DOHH2 (cell line): ENCODE measurements around the gene DENND1A.

ENCODE experiments used
- H3F3A ChIP-seq: fragments of 200-600 bp; sonication (generic), shearing (Covaris generic); 2 replicates; pipeline ENCODE4 v1.6.0; 2016; ENCODE audit warnings: antibody characterized with exemption, mild to moderate bottlenecking; ENCODE audit not compliant: control insufficient read depth, insufficient read depth
- H3K27ac ChIP-seq: fragments of 200-600 bp; sonication (generic); 2 replicates; pipeline ENCODE4 v1.5.1; 2014; ENCODE audit warnings: low read depth, mild to moderate bottlenecking, low read length, moderate library complexity
- H3K27me3 ChIP-seq: fragments of 200-600 bp; sonication (generic); 2 replicates; pipeline ENCODE4 v1.6.1; 2014; ENCODE audit warnings: mild to moderate bottlenecking, low read length, mixed read lengths; ENCODE audit not compliant: control insufficient read depth
- H3K36me3 ChIP-seq: fragments of 200-600 bp; sonication (generic); 2 replicates; pipeline ENCODE4 v1.6.1; 2014; ENCODE audit warnings: mild to moderate bottlenecking, low read length, moderate library complexity, mixed read lengths; ENCODE audit not compliant: control insufficient read depth
- H3K4me1 ChIP-seq: fragments of 200-600 bp; sonication (generic); 2 replicates; pipeline ENCODE4 v1.6.1; 2014; ENCODE audit warnings: mild to moderate bottlenecking, low read length, mixed read lengths; ENCODE audit not compliant: control insufficient read depth
- H3K4me2 ChIP-seq: fragments of 200-600 bp; sonication (generic); 2 replicates; pipeline ENCODE4 v1.6.0; 2014; ENCODE audit warnings: mild to moderate bottlenecking, low read length, moderate library complexity
- H3K4me3 ChIP-seq: fragments of 200-600 bp; sonication (generic); 2 replicates; pipeline ENCODE4 v1.5.1; 2014; ENCODE audit warnings: mild to moderate bottlenecking, low read length, mixed read lengths
- H3K79me2 ChIP-seq: fragments of 200-600 bp; sonication (generic); 2 replicates; pipeline ENCODE4 v1.6.1; 2014; ENCODE audit warnings: mild to moderate bottlenecking, low read length, mixed read lengths; ENCODE audit not compliant: control insufficient read depth
- H3K9me2 ChIP-seq: fragments of 200-600 bp; sonication (generic); replicated peaks from 2 replicates; pipeline ENCODE4 v1.6.1; 2014; ENCODE audit warnings: mild to moderate bottlenecking, low read length, mixed read lengths; ENCODE audit not compliant: control insufficient read depth
- H3K9me3 ChIP-seq: fragments of 200-600 bp; sonication (generic); 2 replicates; pipeline ENCODE4 v1.6.1; 2014; ENCODE audit warnings: antibody characterized with exemption, low read length, mixed read lengths; ENCODE audit not compliant: control insufficient read depth, insufficient read depth
- H4K20me1 ChIP-seq: fragments of 200-600 bp; sonication (generic); 2 replicates; pipeline ENCODE4 v1.6.0; 2014; ENCODE audit warnings: low read depth, mild to moderate bottlenecking, antibody characterized with exemption, low read length, moderate library complexity; ENCODE audit not compliant: control insufficient read depth, insufficient read depth
- EZH2phosphoT487 ChIP-seq: fragments of 200-600 bp; sonication (generic); IDR thresholded peaks from 2 replicates; pipeline ENCODE4 v1.6.1; 2017; ENCODE audit warnings: borderline replicate concordance, mild to moderate bottlenecking, antibody characterized with exemption, low read length, moderate library complexity, mixed read lengths
- TF ChIP-seq, protein P1 (sequence below): fragments of 200-600 bp; sonication (generic); IDR thresholded peaks from one replicate; pipeline ENCODE4 v1.5.1; 2014; ENCODE audit warnings: antibody characterized with exemption, mild to moderate bottlenecking, low read depth, low read length; ENCODE audit not compliant: poor library complexity, severe bottlenecking

DENND1A gene

DNA sequence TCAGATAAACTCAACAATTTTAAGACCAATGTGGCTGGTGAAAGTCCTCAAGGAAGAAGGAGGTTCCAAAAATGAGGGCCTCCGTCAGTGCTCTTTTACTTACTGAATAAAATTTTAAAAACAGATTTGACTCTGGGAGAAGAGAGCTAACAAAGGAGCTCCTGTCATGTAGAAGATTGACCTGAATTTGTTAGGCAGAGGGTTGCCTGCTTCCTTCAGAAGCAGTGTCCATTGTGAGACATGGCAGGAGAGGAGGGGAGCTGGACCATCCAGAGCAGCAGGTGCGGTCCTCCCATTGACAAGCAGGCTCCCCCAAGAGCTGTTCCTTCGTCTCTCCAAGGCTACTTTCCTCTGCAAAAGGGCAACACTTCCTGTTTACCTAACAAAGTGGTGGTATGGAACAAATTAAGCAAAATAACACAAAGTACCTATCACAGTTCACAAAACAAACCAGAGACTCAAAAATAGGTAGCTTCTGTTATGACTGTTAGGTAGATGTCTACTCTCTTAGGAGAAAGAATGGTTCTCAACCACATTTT is 238.1 kb downstream of the DENND1A start:
- no peaks in the 10 kb centered on the region for H3K79me2 ChIP-seq
- H3F3A ChIP-seq: no peaks in the 10 kb centered on the region
- H4K20me1 ChIP-seq: no peaks in the 10 kb centered on the region
- H3K27ac ChIP-seq: no peak overlapping the region
- no peaks in the 10 kb centered on the region for H3K9me2 ChIP-seq
- H3K4me1 ChIP-seq: peaks cover 5% of the 10 kb centered on the region; the same call in 1 of the 2 replicates
- TF ChIP-seq, protein P1, sequence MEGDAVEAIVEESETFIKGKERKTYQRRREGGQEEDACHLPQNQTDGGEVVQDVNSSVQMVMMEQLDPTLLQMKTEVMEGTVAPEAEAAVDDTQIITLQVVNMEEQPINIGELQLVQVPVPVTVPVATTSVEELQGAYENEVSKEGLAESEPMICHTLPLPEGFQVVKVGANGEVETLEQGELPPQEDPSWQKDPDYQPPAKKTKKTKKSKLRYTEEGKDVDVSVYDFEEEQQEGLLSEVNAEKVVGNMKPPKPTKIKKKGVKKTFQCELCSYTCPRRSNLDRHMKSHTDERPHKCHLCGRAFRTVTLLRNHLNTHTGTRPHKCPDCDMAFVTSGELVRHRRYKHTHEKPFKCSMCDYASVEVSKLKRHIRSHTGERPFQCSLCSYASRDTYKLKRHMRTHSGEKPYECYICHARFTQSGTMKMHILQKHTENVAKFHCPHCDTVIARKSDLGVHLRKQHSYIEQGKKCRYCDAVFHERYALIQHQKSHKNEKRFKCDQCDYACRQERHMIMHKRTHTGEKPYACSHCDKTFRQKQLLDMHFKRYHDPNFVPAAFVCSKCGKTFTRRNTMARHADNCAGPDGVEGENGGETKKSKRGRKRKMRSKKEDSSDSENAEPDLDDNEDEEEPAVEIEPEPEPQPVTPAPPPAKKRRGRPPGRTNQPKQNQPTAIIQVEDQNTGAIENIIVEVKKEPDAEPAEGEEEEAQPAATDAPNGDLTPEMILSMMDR: no peak
- no peak for TF ChIP-seq EZH2phosphoT487
- no peak overlapping the region for H3K4me3 ChIP-seq
- H3K27me3 ChIP-seq: no peaks in the 10 kb centered on the region
- H3K36me3 ChIP-seq: no peaks in the 10 kb centered on the region
- H3K9me3 ChIP-seq: no peaks in the 10 kb centered on the region
- no peak overlapping the region for H3K4me2 ChIP-seq

DNA sequence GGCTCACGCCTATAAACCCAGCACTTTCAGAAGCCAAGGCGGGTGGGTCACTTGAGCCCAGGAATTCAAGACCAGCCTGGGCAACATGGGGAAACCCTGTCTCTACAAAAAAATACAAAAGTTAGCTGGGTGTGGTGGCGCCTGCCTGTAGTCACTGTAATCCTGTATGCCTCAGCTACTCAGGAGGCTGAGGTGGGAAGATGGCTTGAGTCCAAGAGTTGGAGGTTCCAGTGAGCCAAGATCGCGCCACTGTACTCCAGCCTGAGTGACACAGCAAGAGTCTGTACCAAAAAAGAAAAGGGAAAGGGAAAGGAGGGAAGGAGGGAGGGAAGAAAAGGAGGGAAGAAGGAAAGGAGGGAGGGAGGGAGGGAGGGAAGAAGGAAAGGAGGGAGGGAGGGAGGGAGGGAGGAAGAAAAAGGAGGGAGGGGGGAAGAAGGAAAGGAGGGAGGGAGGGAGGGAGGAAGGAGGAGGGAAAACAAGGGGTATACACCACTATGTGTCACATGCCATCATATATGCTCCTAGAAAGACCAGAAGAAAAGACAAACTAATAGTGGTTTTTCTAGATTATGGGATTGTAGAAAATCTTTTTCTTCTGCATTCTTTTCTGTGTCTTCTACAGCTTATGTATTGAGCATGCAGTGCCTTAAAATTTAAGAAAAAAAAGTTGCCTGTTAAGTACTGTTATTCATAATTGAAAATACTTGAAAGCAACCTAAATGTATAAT is 240.1 kb downstream of the DENND1A start:
- Histone ChIP-seq H3K36me3 (no peaks in the 10 kb centered on the region), H3K4me2 (no peak overlapping the region), H3K9me3 (no peaks in the 10 kb centered on the region), H3K27ac (no peak overlapping the region), H3K4me3 (no peak overlapping the region), H3K27me3 (no peaks in the 10 kb centered on the region), H3K9me2 (no peaks in the 10 kb centered on the region), H3F3A (0 out of 2 replicates have a peak, but pooled peaks cover 3% of the 10 kb centered on the region), H3K4me1 (peaks cover 14% of the 10 kb centered on the region), H4K20me1 (no peaks in the 10 kb centered on the region), H3K79me2 (no peaks in the 10 kb centered on the region)
- TF ChIP-seq EZH2phosphoT487: no peak
- TF ChIP-seq, protein P1: no peak

DNA sequence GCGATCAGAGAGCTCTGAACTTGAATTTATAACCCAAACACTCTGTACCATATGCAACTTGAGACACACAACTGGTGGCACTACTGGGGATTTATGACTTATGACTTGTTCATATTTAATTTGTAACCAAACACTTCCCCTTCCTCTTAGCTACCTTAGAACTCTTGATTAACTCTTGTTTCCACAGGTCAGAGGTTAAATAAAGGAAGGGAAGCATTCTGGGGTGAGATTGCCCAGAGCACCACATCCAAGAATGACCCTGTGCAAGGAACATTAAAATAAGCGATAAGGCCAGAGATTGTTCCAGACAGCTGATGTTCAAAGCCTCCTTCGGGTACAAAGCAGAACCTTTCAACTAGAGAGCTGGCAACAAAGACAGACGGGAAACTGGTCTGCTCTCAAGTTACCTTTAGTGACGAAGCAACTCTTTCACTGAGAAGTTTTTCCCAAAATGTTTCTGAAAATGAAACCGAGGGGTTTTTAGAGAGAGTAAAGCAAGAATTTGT is 242.6 kb downstream of the DENND1A start:
- Histone ChIP-seq H3K36me3 (no peaks in the 10 kb centered on the region), H3K4me2 (no peak overlapping the region), H3K4me1 (peaks cover 26% of the 10 kb centered on the region), H3K9me2 (no peaks in the 10 kb centered on the region), H4K20me1 (no peaks in the 10 kb centered on the region), H3K79me2 (no peaks in the 10 kb centered on the region), H3K27me3 (no peaks in the 10 kb centered on the region), H3K27ac (no peak overlapping the region), H3F3A (0 out of 2 replicates have a peak, but pooled peaks cover 3% of the 10 kb centered on the region), H3K4me3 (no peak overlapping the region), H3K9me3 (no peaks in the 10 kb centered on the region)
- TF ChIP-seq EZH2phosphoT487: no peak
- TF ChIP-seq, protein P1: no peak
